SU-DHL-6 (cell line): ENCODE results near the gene AGPAT4.

ENCODE experiments used
- EZH2phosphoT487 ChIP-seq: fragments of 200-600 bp; sonication (generic), shearing (Covaris generic); conservative IDR thresholded peaks from 2 replicates; pipeline ENCODE4 v1.6.1; 2018; ENCODE audit warnings: mild to moderate bottlenecking, antibody characterized with exemption, low read length, moderate library complexity, mixed read lengths
- TF ChIP-seq, protein P1 (sequence below): fragments of 200-600 bp; sonication (generic); IDR thresholded peaks from one replicate; pipeline ENCODE4 v1.5.1; 2017; ENCODE audit warnings: antibody characterized with exemption, mild to moderate bottlenecking, low read length, moderate library complexity; ENCODE audit not compliant: insufficient read depth, poor library complexity, severe bottlenecking

DNA sequence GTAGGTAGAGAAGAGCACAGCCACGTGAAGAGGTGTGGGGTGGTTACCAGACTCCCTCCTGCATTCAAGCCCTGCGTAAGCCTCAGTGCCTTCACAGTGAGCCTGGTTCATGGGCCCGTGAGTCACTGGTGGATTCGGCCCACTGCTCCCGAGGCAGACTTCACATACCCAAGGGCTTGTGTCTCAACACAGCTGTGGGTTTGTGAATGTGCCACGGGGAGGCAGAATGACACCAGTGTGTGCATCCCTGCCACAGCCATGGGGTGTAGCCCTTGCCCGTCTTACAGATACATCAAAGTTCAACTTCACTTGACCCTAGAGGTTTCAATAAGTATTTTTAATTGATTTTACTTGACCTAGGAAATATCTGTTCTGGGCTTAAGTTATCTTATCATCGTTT is 173.8 kb downstream of the AGPAT4 start:
- TF ChIP-seq, protein P1, sequence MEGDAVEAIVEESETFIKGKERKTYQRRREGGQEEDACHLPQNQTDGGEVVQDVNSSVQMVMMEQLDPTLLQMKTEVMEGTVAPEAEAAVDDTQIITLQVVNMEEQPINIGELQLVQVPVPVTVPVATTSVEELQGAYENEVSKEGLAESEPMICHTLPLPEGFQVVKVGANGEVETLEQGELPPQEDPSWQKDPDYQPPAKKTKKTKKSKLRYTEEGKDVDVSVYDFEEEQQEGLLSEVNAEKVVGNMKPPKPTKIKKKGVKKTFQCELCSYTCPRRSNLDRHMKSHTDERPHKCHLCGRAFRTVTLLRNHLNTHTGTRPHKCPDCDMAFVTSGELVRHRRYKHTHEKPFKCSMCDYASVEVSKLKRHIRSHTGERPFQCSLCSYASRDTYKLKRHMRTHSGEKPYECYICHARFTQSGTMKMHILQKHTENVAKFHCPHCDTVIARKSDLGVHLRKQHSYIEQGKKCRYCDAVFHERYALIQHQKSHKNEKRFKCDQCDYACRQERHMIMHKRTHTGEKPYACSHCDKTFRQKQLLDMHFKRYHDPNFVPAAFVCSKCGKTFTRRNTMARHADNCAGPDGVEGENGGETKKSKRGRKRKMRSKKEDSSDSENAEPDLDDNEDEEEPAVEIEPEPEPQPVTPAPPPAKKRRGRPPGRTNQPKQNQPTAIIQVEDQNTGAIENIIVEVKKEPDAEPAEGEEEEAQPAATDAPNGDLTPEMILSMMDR = no peak
- no peak for TF ChIP-seq EZH2phosphoT487
